GM10248 (cell line): ENCODE results near the gene FOSL2.

Experiments used
- CTCF ChIA-PET: fragments of 300-600 bp; sonication (Branson Sonifier 250); formaldehyde crosslinking; extraction: SDS; loops from one replicate; lab custom pipeline; 2021; ENCODE audit warnings: antibody characterized with exemption; lab: Yijun Ruan, JAX
- POLR2A ChIA-PET: fragments of 350-650 bp; sonication (Branson Sonifier 250); formaldehyde crosslinking; extraction: SDS; loops from one replicate; lab custom pipeline; 2020; ENCODE audit warnings: antibody characterized with exemption; lab: Yijun Ruan, JAX
- DNase-seq: peaks from one replicate; pipeline ENCODE4 v3.0.0; 2012; ENCODE audit errors: extremely low spot score
- TF ChIP-seq, protein P1 (sequence below): IDR thresholded peaks from 2 replicates; pipeline ENCODE4 v1.5.1; 2012; ENCODE audit warnings: mild to moderate bottlenecking, low read depth; ENCODE audit errors: extremely low read depth, missing control alignments, control extremely low read depth

FOSL2 gene

GRCh38 chr2:28346587-28346986 is 46.1 kb upstream of the FOSL2 start:
- ChIA-PET POLR2A (no interaction called here), CTCF (no interaction called here)

GRCh38 chr2:28347193-28347592 is 45.5 kb upstream of the FOSL2 start:
- TF ChIP-seq, protein P1, sequence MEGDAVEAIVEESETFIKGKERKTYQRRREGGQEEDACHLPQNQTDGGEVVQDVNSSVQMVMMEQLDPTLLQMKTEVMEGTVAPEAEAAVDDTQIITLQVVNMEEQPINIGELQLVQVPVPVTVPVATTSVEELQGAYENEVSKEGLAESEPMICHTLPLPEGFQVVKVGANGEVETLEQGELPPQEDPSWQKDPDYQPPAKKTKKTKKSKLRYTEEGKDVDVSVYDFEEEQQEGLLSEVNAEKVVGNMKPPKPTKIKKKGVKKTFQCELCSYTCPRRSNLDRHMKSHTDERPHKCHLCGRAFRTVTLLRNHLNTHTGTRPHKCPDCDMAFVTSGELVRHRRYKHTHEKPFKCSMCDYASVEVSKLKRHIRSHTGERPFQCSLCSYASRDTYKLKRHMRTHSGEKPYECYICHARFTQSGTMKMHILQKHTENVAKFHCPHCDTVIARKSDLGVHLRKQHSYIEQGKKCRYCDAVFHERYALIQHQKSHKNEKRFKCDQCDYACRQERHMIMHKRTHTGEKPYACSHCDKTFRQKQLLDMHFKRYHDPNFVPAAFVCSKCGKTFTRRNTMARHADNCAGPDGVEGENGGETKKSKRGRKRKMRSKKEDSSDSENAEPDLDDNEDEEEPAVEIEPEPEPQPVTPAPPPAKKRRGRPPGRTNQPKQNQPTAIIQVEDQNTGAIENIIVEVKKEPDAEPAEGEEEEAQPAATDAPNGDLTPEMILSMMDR, result no peak
- POLR2A ChIA-PET, result no interaction called here
- no peak for DNase-seq
- CTCF ChIA-PET, result no interaction called here

More at GRCh38 chr2:28346587-28346986, 46.1 kb upstream of the FOSL2 start:
- TF ChIP-seq, protein P1, result no peak
- DNase-seq, result no peak

- POLR2A ChIA-PET, result no interaction called here
- TF ChIP-seq, protein P1, result no peak
- no peak for DNase-seq
- CTCF ChIA-PET, result no interaction called here
Measured at GRCh38 chr2:28347596-28347995, 45.1 kb upstream of the FOSL2 start.

GRCh38 chr2:28348149-28348567 is 44.5 kb upstream of the FOSL2 start:
- TF ChIP-seq, protein P1, result no peak
- ChIA-PET POLR2A (no interaction called here), CTCF (no interaction called here)
- DNase-seq, result no peak

- ChIA-PET POLR2A (no interaction called here), CTCF (no interaction called here)
- DNase-seq, result no peak
- TF ChIP-seq, protein P1, result no peak
Measured at GRCh38 chr2:28348921-28349320, 43.7 kb upstream of the FOSL2 start.

DNA sequence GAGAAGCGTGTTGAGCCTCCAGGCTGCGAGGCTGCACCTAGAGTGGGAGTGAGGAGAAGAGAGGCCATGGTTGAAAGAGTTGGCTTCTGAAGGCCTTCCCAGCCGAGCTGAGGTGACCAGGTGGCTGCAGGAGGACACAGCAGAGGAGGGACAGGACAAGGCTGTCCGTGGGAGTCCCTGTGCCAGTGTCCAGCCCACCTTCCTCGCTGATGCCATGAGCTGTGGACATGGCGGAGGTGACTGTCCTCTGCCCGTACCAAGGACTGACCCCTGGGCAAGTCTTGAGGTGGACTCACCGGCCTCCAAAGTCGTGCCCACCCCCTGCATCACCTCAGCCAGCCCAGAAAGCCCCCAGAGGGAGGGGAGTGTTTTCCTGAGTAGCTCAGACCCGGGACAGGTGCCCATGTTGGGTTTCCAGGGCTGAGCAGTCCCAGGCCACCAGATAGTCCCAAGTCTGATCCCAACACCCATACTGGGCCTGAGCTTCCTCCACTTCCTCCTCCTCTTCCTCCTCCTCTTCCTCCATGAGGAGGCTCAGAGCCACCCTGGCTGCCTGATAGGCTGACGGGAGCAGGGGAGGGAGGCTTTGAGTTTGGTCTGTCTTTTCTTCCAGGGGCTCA is 43.0 kb upstream of the FOSL2 start:
- TF ChIP-seq, protein P1, result no peak
- ChIA-PET POLR2A (no interaction called here), CTCF (interaction anchor here (1.4 to 2.4 kb wide), 2 partner anchors 8 to 33 kb away, joined by 4 to 11 read pairs; no protein-coding TSS in a partner anchor)
- DNase-seq, result no peak
